ENCODE measurements around the gene ARHGEF17. TPM values are rescaled to one million over a fixed set of nuclear protein-coding genes. Genes with fewer than 3 reads are reported as not detected.

The ARHGEF17 gene
- total and polyA plus RNA-seq, 2 of the 13 experiments (the other 11 are each of a cell fraction or from before 2014, with no cell fraction given), result 10.7 to 28.8 TPM

DNA sequence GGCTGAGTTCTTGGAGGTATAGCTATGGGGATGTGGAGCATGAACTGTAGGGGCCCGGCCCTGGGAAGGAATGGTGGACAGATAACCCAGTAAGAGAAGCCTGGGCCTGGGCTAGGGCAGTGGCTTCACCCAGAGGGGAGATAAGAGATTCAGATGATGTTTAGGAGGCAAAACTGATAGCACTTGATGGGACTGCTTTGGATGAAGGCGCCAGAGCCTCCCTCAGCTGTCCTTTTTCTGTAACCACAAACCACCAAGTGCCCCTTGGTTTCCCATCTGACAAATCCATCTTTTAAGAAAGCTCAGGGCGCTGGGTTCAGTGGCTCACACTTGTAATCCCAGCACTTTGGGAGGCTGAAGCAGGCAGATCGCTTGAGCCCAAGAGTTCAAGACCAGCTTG is 91.6 kb downstream of the ARHGEF17 start:
- no peaks in the 10 kb centered on the region for H3K79me2 ChIP-seq (ENCODE audit: insufficient read depth, low read length)
- in situ Hi-C loops (cut with HindIII; ENCODE audit: extremely low pct_ligation_motif_present, low pct_unique_long_range_greater_than_20kb) (loop anchor here (5.0 to 10.0 kb wide), 2 partner anchors 225 to 263 kb away; no protein-coding TSS in a partner anchor), intact Hi-C loops (cut with micrococcal nuclease; ENCODE audit: unreplicated experiment) (loop anchor here (5.0 to 10.0 kb wide), 2 partner anchors 225 to 533 kb away; no protein-coding TSS in a partner anchor)
- no TSS peak for BruUV-seq (replicated peaks)
- FAIRE-seq, result no peak
- 93% methylated on average over 4 of the region's 4 CpGs for WGBS (ENCODE audit: low lambda C conversion rate)
- no peaks in the 10 kb centered on the region for H3K27me3 ChIP-seq (ENCODE audit: control insufficient read depth in 1 of 2, insufficient read depth in 2 of 2, low read length in 2 of 2)
- H3K4me2 ChIP-seq (ENCODE audit: low read depth, low read length), result no peak overlapping the region
- H3K27ac ChIP-seq (ENCODE audit: extremely low read length, insufficient read depth, low read length), result no peak overlapping the region
- peaks cover 8% of the 10 kb centered on the region for H3K4me1 ChIP-seq (ENCODE audit: insufficient read depth, low read length)
- TF ChIP-seq ELF3 (CRISPR knock-in tag; IDR thresholded peaks at IDR 0.05), result no peak
- no peak for TF ChIP-seq SNRNP70 (IDR thresholded peaks at IDR 0.05; ENCODE audit: low read depth, low read length)
- TF ChIP-seq ELF1 (CRISPR knock-in tag; IDR thresholded peaks at IDR 0.05), result no peak
- no peak; the same call in 1 of the 2 replicates for TF ChIP-seq POLR2G (IDR thresholded peaks at IDR 0.05; ENCODE audit: low read depth, low read length)
- TF ChIP-seq, protein P1, sequence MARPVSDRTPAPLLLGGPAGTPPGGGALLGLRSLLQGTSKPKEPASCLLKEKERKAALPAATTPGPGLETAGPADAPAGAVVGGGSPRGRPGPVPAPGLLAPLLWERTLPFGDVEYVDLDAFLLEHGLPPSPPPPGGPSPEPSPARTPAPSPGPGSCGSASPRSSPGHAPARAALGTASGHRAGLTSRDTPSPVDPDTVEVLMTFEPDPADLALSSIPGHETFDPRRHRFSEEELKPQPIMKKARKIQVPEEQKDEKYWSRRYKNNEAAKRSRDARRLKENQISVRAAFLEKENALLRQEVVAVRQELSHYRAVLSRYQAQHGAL (CRISPR knock-in tag; IDR thresholded peaks at IDR 0.05; ENCODE audit: not compliant biosample characterization), result no peak
- TF ChIP-seq, protein P2, sequence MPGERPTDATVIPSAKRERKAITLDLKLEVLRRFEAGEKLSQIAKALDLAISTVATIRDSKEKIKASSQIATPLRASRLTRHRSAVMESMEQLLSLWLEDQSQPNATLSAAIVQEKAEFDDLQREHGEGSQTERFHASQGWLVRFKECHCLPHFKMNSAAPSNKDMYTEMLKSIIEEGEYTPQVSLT (CRISPR knock-in tag; IDR thresholded peaks at IDR 0.05; ENCODE audit: borderline replicate concordance, low read depth), result no peak
- TF ChIP-seq SOX5 (CRISPR knock-in tag; IDR thresholded peaks at IDR 0.05; ENCODE audit: borderline replicate concordance), result no peak
- TF ChIP-seq ZNF776 (CRISPR knock-in tag; IDR thresholded peaks at IDR 0.05), result no peak
- no peak for TF ChIP-seq NFKB2 (CRISPR knock-in tag; IDR thresholded peaks at IDR 0.05; ENCODE audit: borderline replicate concordance)
- TF ChIP-seq ZNF3 (CRISPR knock-in tag; IDR thresholded peaks at IDR 0.05), result no peak
- TF ChIP-seq, protein P3, sequence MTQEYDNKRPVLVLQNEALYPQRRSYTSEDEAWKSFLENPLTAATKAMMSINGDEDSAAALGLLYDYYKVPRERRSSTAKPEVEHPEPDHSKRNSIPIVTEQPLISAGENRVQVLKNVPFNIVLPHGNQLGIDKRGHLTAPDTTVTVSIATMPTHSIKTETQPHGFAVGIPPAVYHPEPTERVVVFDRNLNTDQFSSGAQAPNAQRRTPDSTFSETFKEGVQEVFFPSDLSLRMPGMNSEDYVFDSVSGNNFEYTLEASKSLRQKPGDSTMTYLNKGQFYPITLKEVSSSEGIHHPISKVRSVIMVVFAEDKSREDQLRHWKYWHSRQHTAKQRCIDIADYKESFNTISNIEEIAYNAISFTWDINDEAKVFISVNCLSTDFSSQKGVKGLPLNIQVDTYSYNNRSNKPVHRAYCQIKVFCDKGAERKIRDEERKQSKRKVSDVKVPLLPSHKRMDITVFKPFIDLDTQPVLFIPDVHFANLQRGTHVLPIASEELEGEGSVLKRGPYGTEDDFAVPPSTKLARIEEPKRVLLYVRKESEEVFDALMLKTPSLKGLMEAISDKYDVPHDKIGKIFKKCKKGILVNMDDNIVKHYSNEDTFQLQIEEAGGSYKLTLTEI (CRISPR knock-in tag; conservative IDR thresholded peaks at IDR 0.05), result no peak
- TF ChIP-seq ZNF546 (CRISPR knock-in tag; conservative IDR thresholded peaks at IDR 0.05), result no peak
- TF ChIP-seq KLF11 (CRISPR knock-in tag; IDR thresholded peaks at IDR 0.05), result no peak
- TF ChIP-seq FOSL2 (CRISPR knock-in tag; IDR thresholded peaks at IDR 0.05), result no peak
- TF ChIP-seq ZNF383 (CRISPR knock-in tag; IDR thresholded peaks at IDR 0.05; ENCODE audit: borderline replicate concordance), result no peak
- H4K20me1 ChIP-seq (ENCODE audit: insufficient read depth, low read length), result no peaks in the 10 kb centered on the region
- no peaks in the 10 kb centered on the region for H3K9me3 ChIP-seq (ENCODE audit: low read length)
- no peak for ATAC-seq
- CTCF ChIA-PET (ENCODE audit: low intra/inter-chr PET ratio, low total read pairs), result no interaction called here
- DNase-seq (ENCODE audit: low spot score), result no peak
- no peak overlapping the region for H3K4me3 ChIP-seq (replicated peaks in 1 of 3; ENCODE audit: insufficient read depth in 1 of 3, low read depth in 2 of 3, low read length in 3 of 3)
- POLR2A ChIA-PET, result interaction anchor here (0.6 kb wide), 1 partner anchor 386 kb away, joined by 3 read pairs; no protein-coding TSS in a partner anchor
- H3K9ac ChIP-seq (ENCODE audit: insufficient read depth, low read depth, low read length), result no peak overlapping the region
- no peak overlapping the region for H2AFZ ChIP-seq (ENCODE audit: low read length)
- H3K36me3 ChIP-seq (replicated peaks in 1 of 2; ENCODE audit: control insufficient read depth in 1 of 2, insufficient read depth in 2 of 2, low read length in 2 of 2), result peaks cover 5 to 7% of the 10 kb centered on the region in 2 experiments; a peak in 4 of 5 replicates

Data from HepG2 (cell line).